Epithelial cell of esophagus (primary cell): Measurements from ENCODE around the gene DEAF1.
A peak's percentile ranks its signal among the peaks of the same experiment; 100 is the strongest.

ENCODE experiments used
- DNase-seq: peaks from one replicate; pipeline ENCODE4 v3.0.0; 2010; ENCODE audit warnings: low read depth
- H3K4me3 ChIP-seq: 2 replicates; pipeline ENCODE4 v1.5.1; 2011; ENCODE audit warnings: mild to moderate bottlenecking, low read length, control low read depth
- CTCF ChIP-seq: IDR thresholded peaks from 2 replicates; pipeline ENCODE4 v1.5.1; 2011; ENCODE audit warnings: low read depth, mild to moderate bottlenecking, low read length, control low read depth, inconsistent platforms; ENCODE audit not compliant: insufficient read depth; ENCODE audit errors: missing control alignments

Gene DEAF1

GRCh38 chr11:720017-720641, 25.1 kb upstream of the DEAF1 start:
- DNase-seq = no peak
- H3K4me3 ChIP-seq = no peak overlapping the region
- no peak for TF ChIP-seq CTCF

DNA sequence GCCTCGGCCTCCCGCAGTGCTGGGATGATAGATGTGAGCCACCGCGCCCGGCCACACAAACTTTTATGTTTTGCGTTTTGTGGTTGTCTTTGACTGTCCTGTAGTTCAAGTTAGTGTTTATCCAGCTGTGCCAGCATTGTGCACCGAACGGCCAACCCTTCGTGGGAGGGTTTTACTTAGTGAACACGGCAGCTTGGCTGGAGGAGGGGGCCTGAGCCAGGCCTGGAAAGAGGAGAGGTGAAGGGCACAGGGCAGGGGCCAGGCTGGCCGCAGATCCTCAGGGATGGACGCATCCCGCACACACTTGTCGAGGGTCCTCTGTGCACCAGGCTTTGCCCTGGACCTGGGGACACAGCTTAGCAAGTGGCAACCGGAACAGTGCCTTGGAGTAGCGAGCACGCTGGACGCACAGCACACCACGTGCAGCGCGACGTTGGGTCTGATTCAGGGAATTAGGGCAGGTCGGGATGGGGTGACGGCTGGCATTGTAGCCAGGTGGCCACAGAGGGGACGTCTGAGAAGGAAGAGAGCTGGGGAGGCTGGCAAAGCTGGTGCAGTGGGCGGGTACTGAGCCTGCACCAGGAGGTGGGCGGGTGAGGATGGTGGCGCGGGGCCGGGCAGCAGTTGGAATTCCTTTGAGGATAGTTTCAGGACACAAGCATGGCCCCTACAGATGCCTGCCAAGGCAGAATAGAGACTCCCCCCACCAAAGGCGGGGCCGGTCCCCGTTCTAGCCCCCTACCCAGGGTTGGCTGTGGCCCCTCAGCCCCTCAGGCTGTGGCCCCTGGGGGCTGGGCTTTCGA, 24.4 kb upstream of the DEAF1 start:
- no peak for TF ChIP-seq CTCF
- H3K4me3 ChIP-seq = no peak overlapping the region
- DNase-seq = no peak

DNA sequence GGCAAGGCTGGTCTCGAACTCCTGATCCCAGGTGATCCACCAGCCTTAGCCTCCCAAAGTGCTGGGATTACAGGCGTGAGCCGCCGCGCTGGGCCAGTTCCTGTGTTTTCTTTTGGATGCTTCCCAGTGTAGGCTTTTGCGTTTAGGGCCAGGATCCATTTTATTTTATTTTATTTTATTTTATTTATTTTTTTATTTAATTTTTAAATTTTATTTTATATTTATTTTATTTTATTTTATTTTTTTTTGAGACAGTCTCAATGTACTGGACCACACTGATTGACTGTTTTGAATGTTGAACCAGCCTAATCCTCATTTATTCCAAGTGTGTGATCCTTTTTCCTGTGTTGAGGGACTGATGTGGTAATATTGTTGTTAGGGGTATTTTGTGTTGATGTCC, 19.4 kb upstream of the DEAF1 start:
- no peak for TF ChIP-seq CTCF
- no peak overlapping the region for H3K4me3 ChIP-seq
- no peak for DNase-seq

DNA sequence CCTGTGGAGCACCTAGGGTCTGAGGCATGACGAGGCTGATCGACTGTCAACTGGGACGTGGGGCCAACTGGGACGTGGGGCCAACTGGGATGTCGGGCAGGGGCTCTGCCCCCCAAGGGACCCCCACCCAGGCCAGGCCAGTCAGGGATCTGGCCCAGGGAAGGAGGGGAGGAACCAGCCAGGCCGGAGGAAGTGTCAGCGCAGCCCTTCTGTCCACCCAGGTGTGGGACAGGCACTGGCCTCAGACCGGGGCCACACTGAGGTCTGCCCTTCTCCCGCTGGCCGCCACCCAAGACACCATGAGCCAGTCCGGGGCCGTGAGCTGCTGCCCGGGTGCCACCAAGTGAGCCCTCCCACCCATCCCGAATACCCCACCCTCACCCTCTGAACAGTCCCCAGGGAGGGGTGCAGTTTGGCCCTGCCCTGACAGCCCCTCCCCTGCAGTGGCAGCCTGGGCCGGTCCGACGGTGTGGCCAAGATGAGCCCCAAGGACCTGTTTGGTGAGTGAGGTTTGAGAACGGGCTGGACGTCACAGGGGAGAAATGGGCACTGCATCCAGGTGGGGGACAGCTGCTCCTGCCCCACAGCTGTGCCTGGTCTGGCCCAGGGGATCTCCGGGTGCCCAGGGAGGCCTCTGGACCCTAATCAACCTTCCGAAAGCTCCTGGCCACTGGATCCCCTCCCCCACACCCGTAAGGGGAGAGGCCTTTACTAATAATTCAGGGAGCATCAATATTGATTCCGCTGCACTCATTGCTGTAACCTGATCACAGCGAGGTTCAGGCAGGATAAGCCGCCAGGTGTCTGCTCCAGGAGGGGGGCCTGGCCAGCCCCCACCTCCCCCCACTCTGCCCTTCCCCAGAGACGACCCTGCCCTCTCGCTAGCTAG, 14.3 kb upstream of the DEAF1 start:
- TF ChIP-seq CTCF = no peak
- DNase-seq = no peak
- no peak overlapping the region for H3K4me3 ChIP-seq

GRCh38 chr11:708511-708910, 13.5 kb upstream of the DEAF1 start:
- TF ChIP-seq CTCF = no peak
- DNase-seq = no peak

GRCh38 chr11:707817-708420, 12.9 kb upstream of the DEAF1 start:
- DNase-seq = no peak
- H3K4me3 ChIP-seq = peak overlapping the region; percentile 91
- TF ChIP-seq CTCF = no peak

More at GRCh38 chr11:708511-708910, 13.5 kb upstream of the DEAF1 start:
- H3K4me3 ChIP-seq = peak overlapping the region; percentile 91
